HG03457 (cell line): ENCODE data around the gene DCC.
"Not testable (repeated sequence)": the region's sequence is repeated elsewhere in the genome, so short reads cannot be mapped to it uniquely, and the experiment has no call there.

Experiments
- ATAC-seq: cut with Tn5 transposase; IDR thresholded peaks from one replicate; pipeline ENCODE4 v1.9.1; 2021; ENCODE audit warnings: moderate number of reproducible peaks; ENCODE audit not compliant: unreplicated experiment

The DCC gene

GRCh38 chr18:53451902-53452301, 1111.9 kb downstream of the DCC start:
- ATAC-seq: no peak

- no peak for ATAC-seq
These were observed 1117.1 kb downstream of the DCC start for GRCh38 chr18:53457068-53457467.

- ATAC-seq: no peak
These were observed 1118.3 kb downstream of the DCC start for GRCh38 chr18:53458268-53458667.

DNA sequence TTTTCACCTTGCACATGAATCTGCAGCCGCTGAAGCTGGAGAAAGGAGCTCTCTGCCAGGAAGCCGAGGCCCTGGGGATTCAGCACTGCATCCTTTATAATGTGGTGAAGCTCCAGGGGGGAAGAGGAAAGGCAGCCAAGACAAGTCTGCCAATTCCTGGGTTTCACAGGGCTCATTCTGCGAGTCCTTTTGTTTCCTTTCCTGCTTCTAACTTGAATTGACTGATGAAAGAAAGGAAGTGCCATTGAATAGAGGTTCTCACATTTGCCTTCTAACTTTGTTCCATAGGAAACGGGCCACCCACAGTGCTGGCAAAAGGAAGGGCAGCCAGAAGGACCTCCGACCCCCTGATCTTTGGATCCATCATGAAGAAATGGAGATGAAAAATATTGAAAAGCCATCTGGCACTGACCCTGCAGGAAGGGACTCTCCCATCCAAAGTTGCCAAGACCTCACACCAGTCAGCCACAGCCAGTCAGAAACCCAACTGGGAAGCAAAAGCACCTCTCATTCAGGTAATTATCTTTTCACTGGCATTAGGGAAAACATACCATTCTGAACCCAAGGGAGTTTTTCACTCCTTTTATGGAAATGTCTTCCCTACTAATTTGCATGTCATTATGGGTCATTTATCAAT, 1119.1 kb downstream of the DCC start:
- no peak for ATAC-seq

GRCh38 chr18:53467756-53468155, 1127.8 kb downstream of the DCC start:
- ATAC-seq: no peak

DNA sequence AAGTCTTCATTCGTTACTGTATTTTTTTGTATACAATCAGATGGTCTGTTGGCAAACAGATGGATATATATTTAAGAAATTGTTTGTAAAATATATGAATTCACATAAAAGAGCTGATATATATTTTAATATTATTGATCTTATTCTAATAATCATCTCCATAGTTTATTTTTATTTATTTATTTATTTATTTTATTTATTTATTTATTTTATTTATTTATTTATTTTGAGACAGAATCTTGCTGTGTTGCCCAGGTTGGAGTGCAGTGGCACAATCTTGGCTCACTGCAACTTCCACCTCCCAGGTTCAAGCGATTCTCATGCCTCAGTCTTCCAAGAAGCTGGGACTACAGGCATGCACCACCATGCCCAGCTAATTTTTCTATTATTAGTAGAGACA, 1128.2 kb downstream of the DCC start:
- not testable (repeated sequence) for ATAC-seq

DNA sequence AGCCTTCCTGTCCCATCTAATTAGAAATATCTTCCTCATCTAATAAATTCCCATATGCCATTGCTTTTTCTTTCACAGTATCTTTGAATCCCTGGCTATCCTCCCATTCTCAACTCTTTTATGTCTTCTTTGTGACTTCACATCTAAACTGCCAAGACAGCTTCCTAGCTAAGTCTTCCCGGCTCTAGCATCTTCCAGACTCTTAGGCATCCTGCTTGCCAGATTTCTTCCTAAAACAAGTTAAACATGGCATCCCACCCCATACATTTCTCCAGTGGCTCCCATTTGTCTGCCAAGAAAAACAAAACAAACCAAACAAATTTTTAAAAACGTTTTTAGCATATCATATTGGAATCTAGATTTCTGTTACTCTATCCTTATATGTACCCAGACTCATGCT, 1132.5 kb downstream of the DCC start:
- ATAC-seq: no peak

GRCh38 chr18:53478155-53478554, 1138.2 kb downstream of the DCC start:
- ATAC-seq: no peak

DNA sequence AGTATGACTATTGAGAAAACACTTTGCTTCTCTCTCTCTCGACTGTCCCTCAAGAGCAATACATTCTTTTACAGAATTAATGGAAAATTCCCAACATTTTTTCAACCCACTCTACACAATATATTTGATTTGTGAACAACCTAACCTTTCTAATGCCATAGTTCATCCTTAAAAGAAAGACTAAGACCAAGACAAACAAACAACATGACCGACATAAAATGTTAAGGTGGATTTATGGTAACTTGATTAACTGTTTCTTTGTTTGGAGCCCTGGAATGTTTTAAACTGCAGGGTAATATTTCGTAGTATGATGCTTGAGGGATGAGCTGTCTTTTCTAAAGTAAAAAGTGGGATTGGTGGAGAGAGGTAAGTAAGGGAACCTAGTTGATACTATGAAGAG, 1146.3 kb downstream of the DCC start:
- ATAC-seq: no peak

DNA sequence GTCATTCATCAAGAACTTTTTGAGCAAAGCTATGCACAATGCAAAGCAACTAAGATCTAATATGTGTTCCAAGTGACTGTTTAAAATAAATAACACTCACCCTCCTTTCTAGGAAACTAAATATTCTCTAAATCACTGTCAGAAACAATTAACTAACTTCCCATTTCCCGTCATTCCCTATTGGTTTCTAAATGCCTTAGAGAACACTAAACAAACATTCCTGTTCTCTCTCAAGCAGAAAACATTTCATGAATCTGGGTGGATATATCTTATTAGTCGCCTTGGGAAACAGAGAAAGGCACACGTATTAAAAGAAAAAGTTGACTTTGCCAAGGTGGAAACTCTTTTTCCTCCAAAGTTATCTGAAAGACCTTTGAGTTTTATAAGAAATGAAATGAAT, 1149.3 kb downstream of the DCC start:
- no peak for ATAC-seq

DNA sequence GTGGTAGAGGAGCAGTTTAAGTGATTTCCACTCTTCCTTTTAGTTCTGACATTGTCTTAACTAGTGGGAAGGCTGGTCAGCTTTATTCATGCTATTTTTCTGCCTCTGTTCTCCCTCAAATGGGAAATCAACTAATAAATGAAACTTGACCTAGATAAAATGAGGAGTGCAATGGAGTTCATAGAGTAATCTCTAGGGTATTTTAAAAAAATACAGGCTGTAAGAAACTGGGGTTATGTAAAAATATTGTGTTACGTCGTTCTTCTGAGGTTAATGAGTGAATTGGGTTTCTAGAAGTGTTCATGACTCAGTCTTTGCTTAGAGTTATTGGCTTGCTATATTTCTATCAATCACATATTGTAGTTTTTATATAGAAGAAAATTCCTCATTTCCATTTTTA, 1150.0 kb downstream of the DCC start:
- no peak for ATAC-seq

GRCh38 chr18:53496028-53496427, 1156.0 kb downstream of the DCC start:
- ATAC-seq: no peak

DNA sequence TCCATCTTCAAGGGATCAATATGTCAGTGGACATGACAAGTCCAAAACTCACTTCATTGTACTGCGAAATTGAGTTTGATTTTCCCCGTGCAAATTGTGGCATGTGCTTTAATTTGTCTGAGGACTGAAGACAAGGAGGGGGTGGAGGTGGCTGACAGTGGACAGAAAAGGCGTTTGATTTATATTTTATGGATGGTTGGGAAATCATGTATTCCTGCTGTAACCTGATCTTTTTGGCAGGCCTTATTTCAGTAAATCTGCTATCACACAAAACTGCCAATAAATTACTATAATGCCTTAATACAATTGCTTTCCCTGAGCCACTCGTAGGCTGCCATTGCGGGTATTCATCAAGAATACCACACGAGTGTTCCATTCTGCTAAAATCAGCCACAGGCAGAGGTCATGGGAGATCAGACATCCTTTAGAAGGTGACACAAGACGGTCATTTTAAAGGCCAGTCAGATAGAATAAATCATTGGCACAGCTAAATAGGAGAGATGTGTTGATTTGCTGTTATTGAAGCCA, 1164.0 kb downstream of the DCC start:
- ATAC-seq: no peak

- ATAC-seq: no peak
These were observed 1168.5 kb downstream of the DCC start for GRCh38 chr18:53508529-53508928.

DNA sequence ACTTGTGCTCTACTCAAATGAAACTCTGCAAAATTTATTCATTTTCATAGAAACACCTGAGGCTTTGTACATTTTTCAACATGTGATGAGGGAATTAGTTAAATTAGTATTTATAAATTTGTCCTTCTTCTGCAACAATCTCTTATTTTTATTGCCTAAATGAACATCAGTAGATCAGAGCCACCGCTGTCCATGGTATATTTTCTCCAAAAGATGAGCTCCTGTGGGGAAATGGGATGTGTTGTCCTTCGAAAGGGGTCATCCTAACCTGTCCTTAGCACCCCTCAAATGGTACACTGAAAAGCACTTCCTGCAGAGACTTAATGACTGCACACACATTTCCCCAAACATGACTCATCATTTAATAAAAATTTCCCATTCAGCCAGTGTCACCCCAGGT, 1169.9 kb downstream of the DCC start:
- no peak for ATAC-seq

DNA sequence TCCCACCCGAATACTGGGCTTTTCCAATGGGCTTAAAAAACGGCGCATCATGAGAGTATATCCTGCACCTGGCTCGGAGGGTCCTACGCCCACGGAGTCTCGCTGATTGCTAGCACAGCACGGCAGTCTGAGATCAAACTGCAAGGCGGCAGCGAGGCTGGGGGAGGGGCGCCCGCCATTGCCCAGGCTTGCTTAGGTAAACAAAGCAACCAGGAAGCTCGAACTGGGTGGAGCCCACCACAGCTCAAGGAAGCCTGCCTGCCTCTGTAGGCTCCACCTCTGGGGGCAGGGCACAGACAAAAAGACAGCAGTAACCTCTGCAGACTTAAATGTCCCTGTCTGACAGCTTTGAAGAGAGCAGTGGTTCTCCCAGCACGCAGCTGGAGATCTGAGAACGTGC, 1171.7 kb downstream of the DCC start:
- ATAC-seq: not testable (repeated sequence)

DNA sequence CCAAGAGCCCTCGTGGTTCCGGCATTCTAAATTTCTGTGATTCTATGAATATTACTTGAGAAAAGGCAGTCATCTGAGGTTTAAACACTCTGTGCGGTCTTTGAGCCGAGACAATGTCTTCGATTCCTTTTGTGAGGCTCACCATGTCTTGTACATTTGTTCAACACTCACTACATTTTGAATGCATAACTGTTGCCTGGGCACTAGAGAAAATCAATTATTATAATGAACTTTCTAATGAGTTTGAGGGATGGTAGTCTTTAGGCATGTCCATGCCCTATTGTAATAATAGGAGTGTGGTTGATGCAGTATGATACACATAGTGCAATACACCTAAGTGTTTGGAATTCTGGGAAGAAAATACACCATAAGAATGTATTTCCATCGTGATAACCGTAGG, 1181.1 kb downstream of the DCC start:
- no peak for ATAC-seq

DNA sequence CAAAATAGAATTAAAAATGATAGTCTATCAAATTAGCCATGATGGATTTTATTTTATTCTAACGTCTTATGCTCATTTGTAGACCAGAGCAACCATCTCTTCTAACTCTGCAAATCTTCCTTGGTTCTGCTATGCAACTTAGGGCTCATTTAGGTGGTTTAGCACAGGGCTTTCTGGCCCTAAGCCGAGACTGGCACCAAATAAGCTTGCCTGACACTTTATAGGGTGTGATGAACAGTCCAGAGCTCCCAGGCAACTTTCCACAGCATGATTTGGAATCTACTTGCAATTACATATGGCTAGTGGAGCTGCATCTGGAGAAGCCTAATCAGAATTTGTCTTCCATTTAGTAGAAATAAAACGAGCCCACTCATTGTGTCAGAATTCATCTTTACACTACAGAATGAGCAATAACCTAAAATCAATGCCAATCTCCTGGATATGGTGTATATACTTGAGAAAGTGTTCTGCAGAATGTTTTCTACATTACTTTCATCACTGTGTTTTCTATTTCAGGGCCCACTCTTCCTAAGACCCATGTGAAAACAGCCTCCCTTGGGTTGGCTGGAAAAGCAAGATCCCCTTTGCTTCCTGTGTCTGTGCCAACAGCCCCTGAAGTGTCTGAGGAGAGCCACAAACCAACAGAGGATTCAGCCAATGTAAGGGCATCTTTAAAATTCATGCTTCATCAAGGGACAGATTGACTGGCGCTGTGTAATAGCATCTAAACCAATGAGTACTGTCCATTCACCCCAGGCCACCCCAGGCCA, 1186.3 kb downstream of the DCC start:
- no peak for ATAC-seq

DNA sequence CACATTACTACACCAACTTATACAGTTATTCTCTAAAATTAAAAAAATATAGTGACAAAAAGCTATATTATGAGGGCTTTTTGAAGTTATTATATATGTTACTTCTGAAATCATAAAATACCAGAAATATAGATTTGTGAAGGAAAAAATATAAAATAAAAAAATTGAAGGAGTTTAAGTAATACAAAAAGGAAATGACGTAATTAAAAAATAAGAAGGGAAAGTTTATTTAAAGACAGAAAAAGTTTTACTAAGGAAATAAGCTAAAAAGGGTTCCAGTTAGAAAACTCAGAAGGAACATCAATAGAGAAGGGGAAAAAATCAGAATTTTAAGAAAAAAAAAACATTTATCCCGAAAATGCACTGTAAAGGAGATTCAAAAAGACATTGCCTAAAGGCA, 1187.4 kb downstream of the DCC start:
- ATAC-seq: no peak

GRCh38 chr18:53531187-53531586, 1191.2 kb downstream of the DCC start:
- no peak for ATAC-seq

- ATAC-seq: no peak
These were observed 1191.9 kb downstream of the DCC start for GRCh38 chr18:53531896-53532295.

- no peak for ATAC-seq
These were observed 1194.2 kb downstream of the DCC start for GRCh38 chr18:53534203-53534602.
